Keratinocyte (primary cell): ENCODE measurements around the gene CDK5RAP3. TPM values are rescaled to one million over a fixed set of nuclear protein-coding genes. Genes with fewer than 3 reads are reported as not detected.

Source experiments
- DNase-seq: peaks from one replicate; pipeline ENCODE4 v3.0.0-alpha.2; 2011; ENCODE audit warnings: low read depth, missing footprints, low spot score
- FAIRE-seq: peaks from 2 replicates; lab custom pipeline; 2011; peaks lifted over from hg19 to GRCh38; lab: Jason Lieb, UNC
- H2AFZ ChIP-seq: 2 replicates; pipeline ENCODE4 v1.6.0; 2012; ENCODE audit warnings: low read length, control low read depth, inconsistent platforms; ENCODE audit not compliant: control insufficient read depth
- H3K27ac ChIP-seq: 2 replicates; pipeline ENCODE4 v1.5.1; 2011; ENCODE audit warnings: low read length; ENCODE audit not compliant: control insufficient read depth, insufficient read depth
- H3K27me3 ChIP-seq: 3 replicates; pipeline ENCODE4 v1.6.0; 2011; ENCODE audit warnings: low read length; ENCODE audit not compliant: control insufficient read depth, insufficient read depth; ENCODE audit errors: extremely low read depth
- H3K36me3 ChIP-seq, 2 experiments: 2 replicates in 1 of 2; 3 replicates in 1 of 2; pipeline ENCODE4 v1.5.1; 2011; ENCODE audit warnings: low read length in 2 of 2, mild to moderate bottlenecking in 1 of 2; ENCODE audit not compliant: control insufficient read depth in 2 of 2, insufficient read depth in 2 of 2; ENCODE audit errors: extremely low read depth in 1 of 2
- H3K4me1 ChIP-seq: 3 replicates; pipeline ENCODE4 v1.5.1; 2011; ENCODE audit warnings: low read length; ENCODE audit not compliant: control insufficient read depth, insufficient read depth; ENCODE audit errors: extremely low read depth
- H3K4me2 ChIP-seq: 3 replicates; pipeline ENCODE4 v1.6.0; 2011; ENCODE audit warnings: low read depth, low read length; ENCODE audit not compliant: control insufficient read depth, insufficient read depth; ENCODE audit errors: extremely low read depth
- H3K4me3 ChIP-seq, 3 experiments: fragments of 200-600 bp in 1 of 3; sonication (generic) in 1 of 3; 2 replicates in 2 of 3; 3 replicates in 1 of 3; pipeline ENCODE4 v1.5.1; 2011 to 2016; ENCODE audit warnings: low read length in 3 of 3, mild to moderate bottlenecking in 3 of 3, control low read depth in 2 of 3, inconsistent platforms in 1 of 3, low read depth in 1 of 3, mixed read lengths in 1 of 3, mixed run types in 1 of 3, moderate library complexity in 1 of 3; ENCODE audit not compliant: control insufficient read depth in 2 of 3, insufficient read depth in 2 of 3; ENCODE audit errors: extremely low read depth in 1 of 3
- H3K79me2 ChIP-seq: 2 replicates; pipeline ENCODE4 v1.6.0; 2012; ENCODE audit warnings: low read length; ENCODE audit not compliant: control insufficient read depth, insufficient read depth
- H3K9ac ChIP-seq: 3 replicates; pipeline ENCODE4 v1.6.0; 2011; ENCODE audit warnings: low read length; ENCODE audit not compliant: control insufficient read depth, insufficient read depth; ENCODE audit errors: extremely low read depth
- H3K9me1 ChIP-seq: 3 replicates; pipeline ENCODE4 v1.6.0; 2011; ENCODE audit warnings: low read length; ENCODE audit not compliant: control insufficient read depth, insufficient read depth; ENCODE audit errors: extremely low read depth
- H3K9me3 ChIP-seq: 2 replicates; pipeline ENCODE4 v1.5.1; 2012; ENCODE audit warnings: low read depth, low read length; ENCODE audit not compliant: control insufficient read depth
- H4K20me1 ChIP-seq: 3 replicates; pipeline ENCODE4 v1.6.0; 2011; ENCODE audit warnings: low read length; ENCODE audit not compliant: control insufficient read depth, insufficient read depth; ENCODE audit errors: extremely low read depth
- CTCF ChIP-seq, 3 experiments: IDR thresholded peaks in 1 of 3; conservative IDR thresholded peaks in 1 of 3; optimal IDR thresholded peaks in 1 of 3; 2 replicates in 2 of 3; 3 replicates in 1 of 3; pipeline versions ENCODE3 to v1.5.1; 2011; ENCODE audit warnings: low read length in 3 of 3, mild to moderate bottlenecking in 3 of 3, moderate library complexity in 2 of 3, control low read depth in 1 of 3, inconsistent platforms in 1 of 3; ENCODE audit not compliant: insufficient read depth in 2 of 3; ENCODE audit errors: extremely low read depth in 1 of 3
- EZH2 ChIP-seq: IDR thresholded peaks from one replicate; pipeline ENCODE4 v1.6.1; 2012; ENCODE audit warnings: inconsistent platforms, mild to moderate bottlenecking, low read length, moderate library complexity
- dilution Hi-C: fragments of 300-500 bp; cut with MboI; formaldehyde crosslinking; loops from one replicate; pipeline ENCODE4 v1.7.0; 2020; ENCODE audit warnings: low sequenced_read_pairs; ENCODE audit not compliant: extremely low pct_ligation_motif_present
- polyA plus RNA-seq, 5 experiments: library from polyadenylated mRNA; depleted of rRNA in 3 of 5; stranded (reverse) in 3 of 5; stranded (forward) in 1 of 5; unstranded in 1 of 5; fragments of >200 nt; gene quantifications; 1 replicate in 1 of 5; 2 replicates in 3 of 5; 3 replicates in 1 of 5; pipeline versions ENCODE4 v1.2.1 to v1.2.3, GENCODE V29; 2011 to 2012; ENCODE audit warnings: missing spikeins in 2 of 5, low read depth in 1 of 5, low replicate concordance in 1 of 5

Gene CDK5RAP3
- polyA plus RNA-seq, 1 donor (not counting 4 experiments of a cell fraction or from before 2014, with no cell fraction given) = 63.9 TPM

GRCh38 chr17:47953909-47954308 is 17.0 kb upstream of the CDK5RAP3 start:
- dilution Hi-C loops = no loop called here
- no peak overlapping the region for H3K4me2 ChIP-seq
- H3K9me3 ChIP-seq = no peaks in the 10 kb centered on the region
- no peaks in the 10 kb centered on the region for H3K9me1 ChIP-seq
- FAIRE-seq = no peak
- H3K9ac ChIP-seq = no peak overlapping the region
- no peaks in the 10 kb centered on the region for H3K79me2 ChIP-seq
- peaks cover 9 to 11% of the 10 kb centered on the region in 2 experiments for H3K36me3 ChIP-seq
- H3K27me3 ChIP-seq = no peaks in the 10 kb centered on the region
- TF ChIP-seq CTCF (optimal IDR thresholded peaks at IDR 0.05 in 1 of 3, IDR thresholded peaks at IDR 0.05 in 1 of 3, conservative IDR thresholded peaks at IDR 0.05 in 1 of 3; ENCODE audit: extremely low read depth in 1 of 3, insufficient read depth in 2 of 3, low read length in 3 of 3) (peak in 2 of 3 experiments; percentile 7 to 17), EZH2 (no peak)
- DNase-seq = no peak
- H2AFZ ChIP-seq = no peak overlapping the region
- H4K20me1 ChIP-seq = no peaks in the 10 kb centered on the region
- H3K27ac ChIP-seq = no peak overlapping the region
- H3K4me1 ChIP-seq = peaks cover 22% of the 10 kb centered on the region
- no peak overlapping the region for H3K4me3 ChIP-seq

GRCh38 chr17:47955497-47956461 is 15.1 kb upstream of the CDK5RAP3 start:
- peaks cover 11% of the 10 kb centered on the region for H3K4me1 ChIP-seq
- H3K9me3 ChIP-seq = no peaks in the 10 kb centered on the region
- H3K79me2 ChIP-seq = no peaks in the 10 kb centered on the region
- H3K4me3 ChIP-seq = no peak overlapping the region
- dilution Hi-C loops = no loop called here
- no peaks in the 10 kb centered on the region for H3K27me3 ChIP-seq
- no peak overlapping the region for H3K4me2 ChIP-seq
- H3K27ac ChIP-seq = no peak overlapping the region
- H2AFZ ChIP-seq = no peak overlapping the region
- H3K36me3 ChIP-seq = peaks cover 0 to 1% of the 10 kb centered on the region in 2 experiments
- FAIRE-seq (no peak), DNase-seq (no peak)
- no peaks in the 10 kb centered on the region for H4K20me1 ChIP-seq
- TF ChIP-seq EZH2 (no peak), CTCF (optimal IDR thresholded peaks at IDR 0.05 in 1 of 3, IDR thresholded peaks at IDR 0.05 in 1 of 3, conservative IDR thresholded peaks at IDR 0.05 in 1 of 3; ENCODE audit: extremely low read depth in 1 of 3, insufficient read depth in 2 of 3, low read length in 3 of 3) (no peak)
- H3K9me1 ChIP-seq = no peaks in the 10 kb centered on the region
- no peak overlapping the region for H3K9ac ChIP-seq
